A673 (cell line): Measurements from ENCODE around the gene EFHC1.

Experiments used
- CTCF ChIP-seq: fragments of 300-800, 200-600 bp; sonication (generic); conservative IDR thresholded peaks from 2 replicates; pipeline ENCODE4 v1.5.1; 2017; ENCODE audit warnings: low read depth, mild to moderate bottlenecking, antibody characterized with exemption, low read length, moderate library complexity, mixed read lengths
- EZH2 ChIP-seq: fragments of 200-600 bp; sonication (generic); IDR thresholded peaks from 2 replicates; pipeline ENCODE4 v1.6.1; 2017; ENCODE audit warnings: borderline replicate concordance, low read depth, mild to moderate bottlenecking, mixed read lengths, antibody characterized with exemption, low read length; ENCODE audit not compliant: poor library complexity, severe bottlenecking

GRCh38 chr6:52407467-52407866, 12.7 kb upstream of the EFHC1 start:
- TF ChIP-seq EZH2 (no peak), CTCF (peak; percentile 69)
